K562 (cell line): Measurements from ENCODE around the gene H3-3A. TPM values are rescaled to one million over a fixed set of nuclear protein-coding genes. Genes with fewer than 3 reads are reported as not detected.

Experiments used
- GABPA ChIP-seq: fragments of 200-800 bp; sonication (Bioruptor generic); conservative IDR thresholded peaks from 2 replicates; pipeline ENCODE4 v1.6.1; 2016; ENCODE audit warnings: low read depth, missing genetic modification characterization, missing compliant biosample characterization
- MCM2 ChIP-seq: fragments of 450-650 bp; IDR thresholded peaks from 2 replicates; pipeline ENCODE4 v1.6.1; 2017; ENCODE audit warnings: low read depth, mild to moderate bottlenecking
- NR2C2 ChIP-seq, 2 experiments: fragments of 200-800 bp in 1 of 2; sonication (Bioruptor generic) in 1 of 2; sonication (generic) in 1 of 2; formaldehyde crosslinking in 1 of 2; IDR thresholded peaks; 2 replicates each; pipeline versions ENCODE4 v1.6.1 to v1.8.0; 2016 to 2022; ENCODE audit warnings: mild to moderate bottlenecking in 1 of 2, missing compliant biosample characterization in 1 of 2, missing genetic modification characterization in 1 of 2, missing genetic modification reagents in 1 of 2
- PHF20 ChIP-seq: fragments of 450-650 bp; IDR thresholded peaks from 2 replicates; pipeline ENCODE4 v1.6.1; 2018; ENCODE audit not compliant: partially characterized antibody
- RBM22 ChIP-seq: fragments of 200-400 bp; formaldehyde crosslinking; IDR thresholded peaks from 2 replicates; pipeline ENCODE4 v1.6.1; 2018; ENCODE audit warnings: low read length, low read depth; ENCODE audit not compliant: poor library complexity, severe bottlenecking
- SETDB1 ChIP-seq: IDR thresholded peaks from one replicate; pipeline ENCODE4 v1.6.1; 2012; ENCODE audit warnings: low read length, control low read depth, inconsistent platforms
- ZBTB33 ChIP-seq: sonication (generic); formaldehyde crosslinking; IDR thresholded peaks from 2 replicates; pipeline ENCODE4 v1.8.1; 2023; ENCODE audit warnings: mild to moderate bottlenecking, missing genetic modification reagents
- polyA plus RNA-seq, 8 experiments: library from polyadenylated mRNA; depleted of rRNA in 4 of 8; stranded (reverse) in 5 of 8; unstranded in 3 of 8; fragments of >200 nt; fragmentation: Nextera tagmentation in 2 of 8; fragmentation: Illumina TruSeq in 1 of 8; extraction: Ambion mirVana in 2 of 8; extraction: Trizol in 1 of 8; gene quantifications; 2 replicates each; pipeline versions ENCODE4 v1.2.1 to v1.2.3, GENCODE V29; 2011 to 2014; ENCODE audit warnings: inconsistent platforms in 1 of 8, missing spikeins in 1 of 8
- total RNA-seq, 7 experiments: library from RNA; depleted of rRNA in 6 of 7; stranded (reverse); fragments of >200 nt in 6 of 7; fragmentation: Illumina TruSeq in 2 of 7; extraction: Trizol in 2 of 7; gene quantifications; 2 replicates each; pipeline versions ENCODE4 v1.2.1 to v1.2.3, GENCODE V29; 2011 to 2021; ENCODE audit warnings: low replicate concordance in 1 of 7
- TF ChIP-seq, protein P1 (sequence below): sonication (generic); formaldehyde crosslinking; IDR thresholded peaks from 2 replicates; pipeline ENCODE4 v1.8.0; 2022; ENCODE audit warnings: mild to moderate bottlenecking, missing genetic modification reagents
- TF ChIP-seq, protein P2 (sequence below): fragments of 250-450 bp; sonication (Bioruptor Pico); IDR thresholded peaks from 2 replicates; pipeline ENCODE4 v1.4.0; 2020; ENCODE audit warnings: mild to moderate bottlenecking, moderate library complexity
- TF ChIP-seq, protein P3 (sequence below), 2 experiments: fragments of 200-800 bp in 1 of 2; sonication (Bioruptor generic) in 1 of 2; sonication (generic) in 1 of 2; formaldehyde crosslinking in 1 of 2; IDR thresholded peaks in 1 of 2; conservative IDR thresholded peaks in 1 of 2; 2 replicates each; pipeline versions ENCODE4 v1.5.0 to v1.6.1; 2016 to 2020; ENCODE audit warnings: missing compliant biosample characterization in 1 of 2, missing genetic modification characterization in 1 of 2, missing genetic modification reagents in 1 of 2
- TF ChIP-seq, protein P4 (sequence below), 2 experiments: fragments of 450-650 bp; conservative IDR thresholded peaks; 2 replicates each; pipeline ENCODE4 v1.6.1; 2017; ENCODE audit warnings: mild to moderate bottlenecking in 2 of 2, moderate library complexity in 2 of 2
- TF ChIP-seq, protein P5 (sequence below): fragments of 250-450 bp; sonication (Bioruptor Pico); IDR thresholded peaks from 2 replicates; pipeline ENCODE4 v1.8.0; 2021; ENCODE audit warnings: mild to moderate bottlenecking, moderate library complexity

The H3-3A gene
- total and polyA plus RNA-seq, 9 of the 15 experiments (the other 6 are each of a cell fraction or from before 2014, with no cell fraction given) = 426 to 1,083 (median 591) TPM

DNA sequence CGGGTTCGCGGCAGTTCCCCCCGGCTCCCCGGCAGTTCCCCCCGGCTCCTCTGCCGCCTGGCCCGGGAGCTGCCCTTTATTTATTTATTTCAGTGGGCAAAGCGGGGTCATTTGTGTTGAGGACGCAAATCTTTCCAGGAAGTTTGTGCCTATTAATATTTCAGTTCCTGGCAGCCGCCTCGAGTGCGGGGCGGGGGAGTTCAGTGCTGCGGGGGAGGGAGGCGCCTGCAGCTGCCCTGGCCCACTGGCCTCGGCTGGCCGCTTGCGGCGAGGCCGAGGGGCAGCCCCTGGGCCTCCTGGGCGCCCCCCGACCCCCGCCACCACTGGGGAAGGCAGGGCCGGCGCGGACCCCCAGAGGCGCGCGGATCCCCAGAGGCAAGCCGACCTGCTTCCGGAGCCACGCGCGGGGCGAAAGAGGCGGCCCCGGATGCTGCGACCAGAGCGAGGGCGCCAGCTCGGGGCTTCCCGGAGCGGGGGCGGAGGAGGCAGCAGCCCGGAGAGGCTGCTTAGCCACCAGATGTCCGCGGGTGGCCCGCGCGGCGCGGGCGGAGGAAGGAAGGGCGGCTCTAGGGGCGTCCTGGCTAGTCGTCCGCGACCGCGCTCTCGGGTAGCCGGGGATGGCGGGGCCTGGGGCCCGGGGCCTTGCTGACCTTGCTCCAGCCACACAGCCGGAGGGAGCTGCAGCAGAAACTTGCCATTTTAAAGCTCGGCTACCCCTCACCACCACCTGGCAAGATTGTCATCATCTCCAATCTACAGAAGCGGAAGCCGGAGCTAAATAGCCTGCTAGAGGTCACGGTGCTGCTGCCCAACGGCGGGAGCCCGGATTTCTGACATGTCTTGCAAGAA is 48.0 kb downstream of the H3-3A start (continued):
- TF ChIP-seq GABPA (tag) (peak; percentile 76), SETDB1 (no peak), PHF20 (no peak), RBM22 (no peak), ZBTB33 (CRISPR knock-in tag) (no peak), MCM2 (no peak), NR2C2 (CRISPR knock-in tag; IDR thresholded peaks at IDR 0.05) (no peak), NR2C2 (tag; IDR thresholded peaks at IDR 0.05) (peak; percentile 85)
- TF ChIP-seq, protein P1, sequence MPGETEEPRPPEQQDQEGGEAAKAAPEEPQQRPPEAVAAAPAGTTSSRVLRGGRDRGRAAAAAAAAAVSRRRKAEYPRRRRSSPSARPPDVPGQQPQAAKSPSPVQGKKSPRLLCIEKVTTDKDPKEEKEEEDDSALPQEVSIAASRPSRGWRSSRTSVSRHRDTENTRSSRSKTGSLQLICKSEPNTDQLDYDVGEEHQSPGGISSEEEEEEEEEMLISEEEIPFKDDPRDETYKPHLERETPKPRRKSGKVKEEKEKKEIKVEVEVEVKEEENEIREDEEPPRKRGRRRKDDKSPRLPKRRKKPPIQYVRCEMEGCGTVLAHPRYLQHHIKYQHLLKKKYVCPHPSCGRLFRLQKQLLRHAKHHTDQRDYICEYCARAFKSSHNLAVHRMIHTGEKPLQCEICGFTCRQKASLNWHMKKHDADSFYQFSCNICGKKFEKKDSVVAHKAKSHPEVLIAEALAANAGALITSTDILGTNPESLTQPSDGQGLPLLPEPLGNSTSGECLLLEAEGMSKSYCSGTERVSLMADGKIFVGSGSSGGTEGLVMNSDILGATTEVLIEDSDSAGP (CRISPR knock-in tag) = no peak
- TF ChIP-seq, protein P2, sequence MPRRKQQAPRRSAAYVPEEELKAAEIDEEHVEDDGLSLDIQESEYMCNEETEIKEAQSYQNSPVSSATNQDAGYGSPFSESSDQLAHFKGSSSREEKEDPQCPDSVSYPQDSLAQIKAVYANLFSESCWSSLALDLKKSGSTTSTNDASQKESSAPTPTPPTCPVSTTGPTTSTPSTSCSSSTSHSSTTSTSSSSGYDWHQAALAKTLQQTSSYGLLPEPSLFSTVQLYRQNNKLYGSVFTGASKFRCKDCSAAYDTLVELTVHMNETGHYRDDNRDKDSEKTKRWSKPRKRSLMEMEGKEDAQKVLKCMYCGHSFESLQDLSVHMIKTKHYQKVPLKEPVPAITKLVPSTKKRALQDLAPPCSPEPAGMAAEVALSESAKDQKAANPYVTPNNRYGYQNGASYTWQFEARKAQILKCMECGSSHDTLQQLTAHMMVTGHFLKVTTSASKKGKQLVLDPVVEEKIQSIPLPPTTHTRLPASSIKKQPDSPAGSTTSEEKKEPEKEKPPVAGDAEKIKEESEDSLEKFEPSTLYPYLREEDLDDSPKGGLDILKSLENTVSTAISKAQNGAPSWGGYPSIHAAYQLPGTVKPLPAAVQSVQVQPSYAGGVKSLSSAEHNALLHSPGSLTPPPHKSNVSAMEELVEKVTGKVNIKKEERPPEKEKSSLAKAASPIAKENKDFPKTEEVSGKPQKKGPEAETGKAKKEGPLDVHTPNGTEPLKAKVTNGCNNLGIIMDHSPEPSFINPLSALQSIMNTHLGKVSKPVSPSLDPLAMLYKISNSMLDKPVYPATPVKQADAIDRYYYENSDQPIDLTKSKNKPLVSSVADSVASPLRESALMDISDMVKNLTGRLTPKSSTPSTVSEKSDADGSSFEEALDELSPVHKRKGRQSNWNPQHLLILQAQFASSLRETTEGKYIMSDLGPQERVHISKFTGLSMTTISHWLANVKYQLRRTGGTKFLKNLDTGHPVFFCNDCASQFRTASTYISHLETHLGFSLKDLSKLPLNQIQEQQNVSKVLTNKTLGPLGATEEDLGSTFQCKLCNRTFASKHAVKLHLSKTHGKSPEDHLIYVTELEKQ (CRISPR knock-in tag) = no peak
- TF ChIP-seq, protein P3, sequence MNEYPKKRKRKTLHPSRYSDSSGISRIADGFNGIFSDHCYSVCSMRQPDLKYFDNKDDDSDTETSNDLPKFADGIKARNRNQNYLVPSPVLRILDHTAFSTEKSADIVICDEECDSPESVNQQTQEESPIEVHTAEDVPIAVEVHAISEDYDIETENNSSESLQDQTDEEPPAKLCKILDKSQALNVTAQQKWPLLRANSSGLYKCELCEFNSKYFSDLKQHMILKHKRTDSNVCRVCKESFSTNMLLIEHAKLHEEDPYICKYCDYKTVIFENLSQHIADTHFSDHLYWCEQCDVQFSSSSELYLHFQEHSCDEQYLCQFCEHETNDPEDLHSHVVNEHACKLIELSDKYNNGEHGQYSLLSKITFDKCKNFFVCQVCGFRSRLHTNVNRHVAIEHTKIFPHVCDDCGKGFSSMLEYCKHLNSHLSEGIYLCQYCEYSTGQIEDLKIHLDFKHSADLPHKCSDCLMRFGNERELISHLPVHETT (CRISPR knock-in tag; conservative IDR thresholded peaks at IDR 0.05 in 1 of 2, IDR thresholded peaks at IDR 0.05 in 1 of 2) = peak in 1 of 2 experiments; percentile 61; a peak in 1 of 4 replicates
- TF ChIP-seq, protein P4, sequence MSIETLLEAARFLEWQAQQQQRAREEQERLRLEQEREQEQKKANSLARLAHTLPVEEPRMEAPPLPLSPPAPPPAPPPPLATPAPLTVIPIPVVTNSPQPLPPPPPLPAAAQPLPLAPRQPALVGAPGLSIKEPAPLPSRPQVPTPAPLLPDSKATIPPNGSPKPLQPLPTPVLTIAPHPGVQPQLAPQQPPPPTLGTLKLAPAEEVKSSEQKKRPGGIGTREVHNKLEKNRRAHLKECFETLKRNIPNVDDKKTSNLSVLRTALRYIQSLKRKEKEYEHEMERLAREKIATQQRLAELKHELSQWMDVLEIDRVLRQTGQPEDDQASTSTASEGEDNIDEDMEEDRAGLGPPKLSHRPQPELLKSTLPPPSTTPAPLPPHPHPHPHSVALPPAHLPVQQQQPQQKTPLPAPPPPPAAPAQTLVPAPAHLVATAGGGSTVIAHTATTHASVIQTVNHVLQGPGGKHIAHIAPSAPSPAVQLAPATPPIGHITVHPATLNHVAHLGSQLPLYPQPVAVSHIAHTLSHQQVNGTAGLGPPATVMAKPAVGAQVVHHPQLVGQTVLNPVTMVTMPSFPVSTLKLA (conservative IDR thresholded peaks at IDR 0.05) = peak; percentile 55 to 70; a peak in 2 of 4 replicates
- TF ChIP-seq, protein P5, sequence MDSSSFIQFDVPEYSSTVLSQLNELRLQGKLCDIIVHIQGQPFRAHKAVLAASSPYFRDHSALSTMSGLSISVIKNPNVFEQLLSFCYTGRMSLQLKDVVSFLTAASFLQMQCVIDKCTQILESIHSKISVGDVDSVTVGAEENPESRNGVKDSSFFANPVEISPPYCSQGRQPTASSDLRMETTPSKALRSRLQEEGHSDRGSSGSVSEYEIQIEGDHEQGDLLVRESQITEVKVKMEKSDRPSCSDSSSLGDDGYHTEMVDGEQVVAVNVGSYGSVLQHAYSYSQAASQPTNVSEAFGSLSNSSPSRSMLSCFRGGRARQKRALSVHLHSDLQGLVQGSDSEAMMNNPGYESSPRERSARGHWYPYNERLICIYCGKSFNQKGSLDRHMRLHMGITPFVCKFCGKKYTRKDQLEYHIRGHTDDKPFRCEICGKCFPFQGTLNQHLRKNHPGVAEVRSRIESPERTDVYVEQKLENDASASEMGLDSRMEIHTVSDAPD = no peak
